Endodermal cell (in vitro differentiated cells): ENCODE results near the gene CYP11A1. TPM values are rescaled to one million over a fixed set of nuclear protein-coding genes. Genes with fewer than 3 reads are reported as not detected.

ENCODE experiments used
- DNase-seq: peaks from one replicate; pipeline ENCODE4 v3.0.0-alpha.2; 2017
- H3K27ac ChIP-seq: 2 replicates; pipeline ENCODE4 v1.5.1; 2013; ENCODE audit warnings: mild to moderate bottlenecking, low read depth, low read length, moderate library complexity
- H3K27me3 ChIP-seq: 2 replicates; pipeline ENCODE4 v1.6.1; 2013; ENCODE audit warnings: mild to moderate bottlenecking, low read length, moderate library complexity; ENCODE audit not compliant: insufficient read depth, control insufficient read depth, poor library complexity, severe bottlenecking
- H3K36me3 ChIP-seq: 2 replicates; pipeline ENCODE4 v1.7.0; 2013; ENCODE audit warnings: mild to moderate bottlenecking, low read length, moderate library complexity; ENCODE audit not compliant: control insufficient read depth, insufficient read depth
- H3K4me1 ChIP-seq: one replicate; pipeline ENCODE4 v1.7.0; 2013; ENCODE audit warnings: low read length; ENCODE audit not compliant: control insufficient read depth, insufficient read depth
- H3K4me3 ChIP-seq: 2 replicates; pipeline ENCODE4 v1.5.1; 2013; ENCODE audit warnings: mild to moderate bottlenecking, low read length, moderate library complexity
- H3K9ac ChIP-seq: 2 replicates; pipeline ENCODE4 v1.6.1; 2013; ENCODE audit warnings: mild to moderate bottlenecking, low read length, moderate library complexity; ENCODE audit not compliant: poor library complexity, severe bottlenecking; ENCODE audit errors: extremely low read depth
- H3K9me3 ChIP-seq: 2 replicates; pipeline ENCODE4 v1.6.1; 2013; ENCODE audit warnings: mild to moderate bottlenecking, low read length, moderate library complexity; ENCODE audit not compliant: control insufficient read depth
- H3K27ac Mint-ChIP-seq: 2 replicates; pipeline ENCODE4 v1.8.0; 2020; ENCODE audit warnings: mixed read lengths
- H3K27me3 Mint-ChIP-seq: 2 replicates; pipeline ENCODE4 v1.8.0; 2021; ENCODE audit warnings: mild to moderate bottlenecking, mixed read lengths; ENCODE audit not compliant: insufficient read depth
- H3K36me3 Mint-ChIP-seq: 2 replicates; pipeline ENCODE4 v1.8.0; 2020; ENCODE audit warnings: low read depth, mixed read lengths
- H3K4me1 Mint-ChIP-seq: 2 replicates; pipeline ENCODE4 v1.8.0; 2020; ENCODE audit warnings: mixed read lengths
- H3K4me3 Mint-ChIP-seq: 2 replicates; pipeline ENCODE4 v1.8.0; 2020; ENCODE audit warnings: mild to moderate bottlenecking, moderate library complexity, mixed read lengths
- H3K9me3 Mint-ChIP-seq: 2 replicates; pipeline ENCODE4 v1.8.0; 2020; ENCODE audit warnings: mild to moderate bottlenecking, mixed read lengths
- CTCF ChIP-seq: fragments of 200-600 bp; sonication (generic); conservative IDR thresholded peaks from 2 replicates; pipeline ENCODE4 v1.5.0; 2021; ENCODE audit warnings: antibody characterized with exemption, mild to moderate bottlenecking
- WGBS, 2 experiments: methylation state at CpG; one replicate each; pipeline versions ENCODE4 v1.1.5 to v1.1.7; 2013; ENCODE audit warnings: missing lambda C conversion rate in 2 of 2, mixed read lengths in 1 of 2; ENCODE audit not compliant: insufficient coverage in 1 of 2, insufficient read length in 1 of 2; 5-methylcytosine and 5-hydroxymethylcytosine counted together
- total RNA-seq, 2 donors: library from RNA; stranded (reverse); fragmentation: NEBNext Ultra II Directional in 1 of 2; extraction: Animal tissue kit (Norgen Biotek cat#: 25700) in 1 of 2; gene quantifications; 2 replicates in 1 of 2; 3 replicates in 1 of 2; pipeline ENCODE4 v1.2.1, GENCODE V29; 2021

The CYP11A1 gene
- total RNA-seq, 2 donors from 2014 or later: 4.8 to 5.3 TPM

DNA sequence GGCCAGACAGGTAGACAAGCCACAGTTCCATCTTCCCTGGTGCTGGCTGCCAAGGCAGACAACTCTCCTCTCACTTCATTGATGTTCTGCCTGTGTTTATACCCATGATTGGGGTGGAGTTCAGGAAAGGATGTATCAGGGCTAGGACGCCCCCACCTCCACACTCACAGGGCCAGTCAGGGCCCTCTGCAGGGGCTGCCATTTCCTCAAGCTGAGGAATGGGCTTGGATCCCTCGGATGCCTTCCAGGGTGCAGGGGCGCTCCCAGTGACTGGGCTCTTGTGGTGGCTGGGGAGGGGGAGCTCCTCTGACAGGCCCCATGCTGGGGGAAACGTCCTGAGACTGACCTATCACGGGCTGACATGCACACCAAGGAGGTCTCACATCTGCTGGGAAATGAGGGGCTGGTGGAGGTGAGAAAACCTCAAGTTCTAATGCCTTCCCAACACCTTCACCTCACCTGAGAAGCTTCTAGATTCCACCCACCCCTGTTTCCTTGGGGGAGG, 34.9 kb upstream of the CYP11A1 start:
- H3K4me1 ChIP-seq: peaks cover 2% of the 10 kb centered on the region
- H3K9me3 ChIP-seq: no peaks in the 10 kb centered on the region
- no peak for TF ChIP-seq CTCF
- H3K4me3 Mint-ChIP-seq: no peak overlapping the region
- H3K4me1 Mint-ChIP-seq: peaks cover 3% of the 10 kb centered on the region
- no peaks in the 10 kb centered on the region for H3K27me3 Mint-ChIP-seq
- H3K9me3 Mint-ChIP-seq: no peaks in the 10 kb centered on the region
- no peak overlapping the region for H3K9ac ChIP-seq
- no peak overlapping the region for H3K27ac Mint-ChIP-seq
- no peak overlapping the region for H3K27ac ChIP-seq
- H3K36me3 ChIP-seq: no peaks in the 10 kb centered on the region
- no peaks in the 10 kb centered on the region for H3K36me3 Mint-ChIP-seq
- H3K4me3 ChIP-seq: no peak overlapping the region
- no peaks in the 10 kb centered on the region for H3K27me3 ChIP-seq
- no peak for DNase-seq
- WGBS, 2 experiments: 68% methylated on average over 4 of the region's 5 CpGs; no CpG with 5 or more reads in 1 of the 2 experiments

DNA sequence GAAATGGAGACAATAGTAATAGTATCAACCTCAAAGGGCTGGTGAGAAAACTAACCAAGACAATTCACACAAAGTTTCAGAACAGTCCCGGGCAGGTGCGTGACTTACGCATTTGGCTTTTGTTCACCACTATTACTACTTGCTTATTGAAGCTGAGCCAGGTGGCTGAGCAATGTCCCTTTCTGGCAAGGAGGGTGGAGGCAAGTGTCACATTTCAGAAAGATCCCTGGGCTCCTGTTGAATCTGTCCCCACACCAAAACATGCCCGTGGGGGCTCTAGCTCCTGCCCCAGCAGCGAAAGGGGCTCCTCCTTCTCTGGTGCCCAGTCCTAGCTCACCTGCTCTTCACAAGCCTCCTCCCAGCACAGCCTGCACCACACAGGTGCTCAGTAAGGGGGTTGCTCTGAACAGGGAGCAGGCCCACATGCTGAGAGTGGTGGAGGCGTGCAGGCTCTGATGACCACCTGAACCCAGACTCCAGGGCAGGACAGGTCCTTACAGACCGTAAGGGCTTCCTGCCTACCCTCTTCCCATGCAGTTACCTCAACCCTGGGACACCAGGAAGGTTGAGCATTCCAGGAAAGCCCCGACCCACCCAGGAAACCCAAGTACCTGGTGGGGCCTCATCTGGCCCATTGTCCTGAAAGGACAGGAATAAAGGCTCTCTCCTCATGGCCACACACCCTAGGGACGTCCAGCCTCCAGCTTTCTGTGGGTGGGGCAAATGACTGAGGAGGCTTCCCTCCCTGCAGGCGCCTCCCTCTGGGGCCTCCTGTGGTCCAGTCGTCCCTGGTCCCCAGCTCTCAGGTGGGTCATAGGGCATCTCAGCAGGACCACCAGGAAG, 33.7 kb upstream of the CYP11A1 start:
- no peaks in the 10 kb centered on the region for H3K27me3 Mint-ChIP-seq
- H3K36me3 Mint-ChIP-seq: no peaks in the 10 kb centered on the region
- H3K27ac Mint-ChIP-seq: no peak overlapping the region
- Histone ChIP-seq H3K27ac (no peak overlapping the region), H3K36me3 (no peaks in the 10 kb centered on the region), H3K27me3 (no peaks in the 10 kb centered on the region), H3K9me3 (no peaks in the 10 kb centered on the region), H3K4me1 (peaks cover 5% of the 10 kb centered on the region), H3K4me3 (no peak overlapping the region), H3K9ac (no peak overlapping the region)
- WGBS, 2 experiments: 80 to 83% methylated on average over 9 to 11 of the region's 11 CpGs
- no peaks in the 10 kb centered on the region for H3K9me3 Mint-ChIP-seq
- TF ChIP-seq CTCF: no peak
- peaks cover 6% of the 10 kb centered on the region for H3K4me1 Mint-ChIP-seq
- H3K4me3 Mint-ChIP-seq: no peak overlapping the region
- no peak for DNase-seq

- Histone ChIP-seq H3K4me1 (peaks cover 5% of the 10 kb centered on the region), H3K4me3 (no peak overlapping the region), H3K36me3 (no peaks in the 10 kb centered on the region), H3K27ac (no peak overlapping the region), H3K9me3 (no peaks in the 10 kb centered on the region), H3K27me3 (no peaks in the 10 kb centered on the region), H3K9ac (no peak overlapping the region)
- no peak for TF ChIP-seq CTCF
- no peak for DNase-seq
- H3K27ac Mint-ChIP-seq: no peak overlapping the region
- no peaks in the 10 kb centered on the region for H3K27me3 Mint-ChIP-seq
- 90 to 93% methylated on average over 4 to 10 of the region's 10 CpGs for WGBS, 2 experiments
- H3K4me1 Mint-ChIP-seq: peaks cover 10% of the 10 kb centered on the region
- no peaks in the 10 kb centered on the region for H3K36me3 Mint-ChIP-seq
- H3K4me3 Mint-ChIP-seq: no peak overlapping the region
- H3K9me3 Mint-ChIP-seq: no peaks in the 10 kb centered on the region
Measured at GRCh38 chr15:74400313-74400860, 32.9 kb upstream of the CYP11A1 start.
